GM12865 (cell line): Measurements from ENCODE around the gene RBM34.
"Not testable (repeated sequence)": the region's sequence is repeated elsewhere in the genome, so short reads cannot be mapped to it uniquely, and the experiment has no call there.

Experiments
- DNase-seq: peaks from one replicate; pipeline ENCODE4 v3.0.0; 2010; ENCODE audit warnings: low read depth
- H3K4me3 ChIP-seq: 2 replicates; pipeline ENCODE4 v1.5.1; 2011; ENCODE audit warnings: mild to moderate bottlenecking, low read depth, low read length, control low read depth
- CTCF ChIP-seq: IDR thresholded peaks from 2 replicates; pipeline ENCODE4 v1.5.1; 2011; ENCODE audit warnings: low read length, control low read depth, low read depth, inconsistent platforms; ENCODE audit not compliant: insufficient read depth; ENCODE audit errors: missing control alignments

The RBM34 gene

DNA sequence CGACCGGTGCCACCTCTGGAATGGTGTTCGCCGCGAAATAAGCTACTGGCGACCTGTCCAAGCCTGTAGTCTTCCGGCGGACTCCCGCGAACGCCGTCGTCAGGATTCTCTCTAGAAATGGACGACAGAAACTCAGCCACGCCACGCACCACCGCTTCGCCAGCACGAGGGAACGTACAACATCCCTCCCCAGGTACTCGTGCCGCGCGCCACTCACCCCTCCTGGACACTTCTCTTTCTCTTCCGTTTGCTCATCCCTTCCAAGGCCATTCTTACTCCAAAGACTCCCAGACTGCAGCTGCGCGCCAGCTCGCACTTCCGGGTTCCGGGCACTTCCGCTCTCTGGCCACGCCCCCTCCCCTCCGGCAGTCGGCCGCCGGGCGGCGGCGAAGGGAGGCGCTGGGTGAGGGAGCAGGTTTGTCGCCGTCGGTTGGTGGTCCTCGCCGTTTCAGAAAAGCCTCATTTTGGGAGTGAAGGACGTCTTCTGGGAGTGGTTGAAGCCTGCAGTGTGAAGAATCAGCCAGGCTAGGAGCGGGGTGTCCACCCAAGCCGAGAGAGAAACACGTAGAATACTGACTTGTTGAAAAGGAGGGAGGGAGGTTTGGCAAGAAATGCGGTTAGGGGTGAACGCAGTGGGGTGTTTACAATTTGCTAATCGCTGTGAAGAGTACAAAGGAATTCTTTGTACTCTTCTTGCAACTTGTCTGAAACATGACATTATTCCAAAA, at the start of gene RBM34:
RBM34 (minus strand) TSS at position 294 of the 728 bp plus-strand sequence; CDS start at position 270, 24 bp downstream.
- no peak for TF ChIP-seq CTCF
- DNase-seq = peak; percentile 93
- peak within 1 kb of the TSS; percentile 61 for H3K4me3 ChIP-seq

DNA sequence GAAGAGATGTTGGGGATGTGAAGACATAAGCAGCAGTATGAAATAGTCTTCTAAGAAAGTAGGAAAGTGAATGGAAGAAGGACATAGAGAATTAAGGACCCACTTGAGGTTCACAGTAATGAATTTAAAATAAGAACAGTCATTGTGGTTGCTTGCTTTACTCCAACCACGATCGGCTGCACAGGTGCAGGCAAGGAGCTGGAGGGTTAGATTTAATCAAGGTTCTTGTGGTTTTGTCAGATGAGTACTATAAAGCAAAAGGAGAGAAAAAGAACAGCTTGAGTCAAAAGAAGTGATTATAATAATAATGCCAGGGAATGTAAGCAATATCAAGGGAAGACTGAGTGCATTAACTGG, 46.1 kb upstream of the RBM34 start:
- no peak overlapping the region for H3K4me3 ChIP-seq
- TF ChIP-seq CTCF = no peak
- peak; percentile 5 for DNase-seq

DNA sequence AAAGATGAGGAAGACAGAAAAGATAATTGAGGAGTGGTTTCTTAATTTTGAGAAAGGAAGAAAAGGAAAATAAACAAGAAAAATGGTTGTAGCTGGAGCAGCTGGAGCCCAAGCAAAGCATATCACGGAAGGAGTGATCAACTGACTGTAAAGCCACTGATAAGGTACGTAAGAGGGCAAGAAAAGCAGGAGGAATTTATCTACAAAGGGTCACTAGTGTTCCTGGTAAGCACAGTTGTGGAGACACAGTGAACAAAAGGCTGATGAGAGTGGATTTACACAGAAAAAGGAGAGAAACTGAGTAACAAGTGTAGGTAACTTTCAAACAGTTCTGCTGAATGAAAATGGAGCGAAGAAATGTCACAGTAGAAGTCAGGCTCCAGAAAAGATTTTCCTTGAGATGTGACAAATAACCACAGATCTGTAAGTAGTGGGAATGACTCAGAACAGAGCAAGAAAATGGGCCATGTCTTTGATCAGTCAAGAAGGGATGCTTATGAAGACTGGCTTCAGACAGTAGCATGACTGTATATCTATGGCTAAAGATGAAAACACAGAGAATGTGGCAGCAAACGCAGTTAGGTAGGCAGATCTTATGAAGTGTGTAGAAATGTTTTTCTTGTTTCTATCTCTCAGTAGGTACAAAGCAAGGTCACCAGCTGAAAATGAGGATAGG, 45.6 kb upstream of the RBM34 start:
- peak; percentile 7 for DNase-seq
- H3K4me3 ChIP-seq = no peak overlapping the region
- TF ChIP-seq CTCF = no peak

DNA sequence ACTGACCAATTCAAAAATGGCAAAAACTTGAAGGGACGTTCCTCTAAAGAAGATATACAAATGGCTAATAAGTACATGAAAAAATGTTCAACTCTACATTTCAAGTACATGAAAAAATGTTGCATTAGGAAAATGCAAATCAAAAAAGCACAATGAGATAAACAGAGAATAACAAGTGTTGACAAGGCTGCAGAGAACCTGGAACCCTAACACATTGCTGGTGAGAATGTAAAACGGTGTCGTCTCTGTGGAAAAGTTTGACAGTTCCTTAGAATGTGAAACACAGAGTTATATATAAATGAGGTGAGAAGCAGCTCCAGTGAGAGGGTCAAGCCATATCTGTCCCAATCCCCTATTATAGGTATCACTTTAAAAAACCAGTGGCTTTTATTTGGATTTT, 44.6 kb upstream of the RBM34 start:
- TF ChIP-seq CTCF = no peak
- no peak for DNase-seq
- H3K4me3 ChIP-seq = no peak overlapping the region

GRCh38 chr1:235203428-235203827, 42.4 kb upstream of the RBM34 start:
- no peak for DNase-seq
- no peak overlapping the region for H3K4me3 ChIP-seq
- no peak for TF ChIP-seq CTCF

GRCh38 chr1:235202447-235202846, 41.4 kb upstream of the RBM34 start:
- not testable (repeated sequence) for DNase-seq, H3K4me3 ChIP-seq

GRCh38 chr1:235199441-235199840, 38.4 kb upstream of the RBM34 start:
- peak; percentile 6 for TF ChIP-seq CTCF
- H3K4me3 ChIP-seq = no peak overlapping the region
- peak; percentile 16 for DNase-seq
